Esophagus squamous epithelium (tissue), 5 donors: ENCODE measurements around the gene DESI1. TPM values are rescaled to one million over a fixed set of nuclear protein-coding genes. Genes with fewer than 3 reads are reported as not detected.

Source experiments
- DNase-seq: peaks from one replicate; lab custom pipeline; 2025; lab: John Stamatoyannopoulos, UW
- H3K27ac ChIP-seq, 4 donors: fragments of 200-600 bp; sonication (generic); one replicate each; pipeline ENCODE4 v1.5.1; 2016 to 2019; ENCODE audit warnings: mild to moderate bottlenecking in 1 of 4
- H3K27me3 ChIP-seq, 4 donors: fragments of 200-600 bp; sonication (generic); 1 replicate in 3 of 4; 2 replicates in 1 of 4; pipeline versions ENCODE4 v1.5.1 to v1.6.0; 2017 to 2021; ENCODE audit warnings: antibody characterized with exemption in 1 of 4
- H3K36me3 ChIP-seq, 3 donors: fragments of 200-600 bp; sonication (generic); one replicate each; pipeline ENCODE4 v1.5.1; 2016 to 2019
- H3K4me1 ChIP-seq, 3 donors: fragments of 200-600 bp; sonication (generic); one replicate each; pipeline ENCODE4 v1.5.1; 2017 to 2019
- H3K4me3 ChIP-seq, 4 donors: fragments of 200-600 bp; sonication (generic); 1 replicate in 3 of 4; 2 replicates in 1 of 4; pipeline ENCODE4 v1.5.1; 2016 to 2019; ENCODE audit warnings: mild to moderate bottlenecking in 2 of 4, moderate library complexity in 1 of 4
- H3K9me3 ChIP-seq, 3 donors: fragments of 200-600 bp; sonication (generic); one replicate each; pipeline ENCODE4 v1.5.1; 2016 to 2019
- CTCF ChIP-seq, 6 experiments: fragments of 450-650 bp in 4 of 6; fragments of 200-600 bp in 2 of 6; sonication (generic) in 2 of 6; IDR thresholded peaks; one replicate each; pipeline ENCODE4 v1.5.1; 2016 to 2019; ENCODE audit warnings: antibody characterized with exemption in 6 of 6, mild to moderate bottlenecking in 4 of 6, moderate library complexity in 4 of 6
- POLR2A ChIP-seq, 4 donors: fragments of 450-650 bp; IDR thresholded peaks; one replicate each; pipeline ENCODE4 v1.6.1; 2017; ENCODE audit warnings: antibody characterized with exemption in 4 of 4, mild to moderate bottlenecking in 4 of 4, moderate library complexity in 3 of 4
- WGBS, 2 donors: methylation state at CpG; one replicate each; pipeline ENCODE4 v1.1.5; 2018; 5-methylcytosine and 5-hydroxymethylcytosine counted together
- intact Hi-C: fragments of 100-400 bp; cut with DNase I; formaldehyde crosslinking; loops from one replicate; pipeline ENCODE4 v1.15.0; 2022
- total RNA-seq, 4 donors: library from RNA; depleted of rRNA; stranded (reverse); fragments of >200 nt; gene quantifications; one replicate each; pipeline ENCODE4 v1.1.0, GENCODE V29; 2016
- donor health status: DM: yes; HTN: yes; CAD: no.

The DESI1 gene
- total RNA-seq, 4 donors from 2014 or later = 22.1 to 34.9 (median 28.4) TPM

- TF ChIP-seq POLR2A (IDR thresholded peaks at IDR 0.05) (peak in 3 of 4 donors; percentile 48 to 97 (median 78)), CTCF (IDR thresholded peaks at IDR 0.05) (no peak)
- H3K36me3 ChIP-seq = peaks cover 4 to 41% (median 15%) of the 10 kb centered on the region in 3 donors
- H3K4me3 ChIP-seq = peak within 1 kb of the TSS; percentile 73 to 98 (median 95)
- H3K9me3 ChIP-seq = no peaks in the 10 kb centered on the region
- H3K27me3 ChIP-seq = no peaks in the 10 kb centered on the region
- peak within 1 kb of the TSS; percentile 97 to 99 (median 98) for H3K27ac ChIP-seq
- intact Hi-C loops = no loop called here
- 0 to 2% methylated on average over 16 to 20 of the region's 70 CpGs for WGBS, 2 donors
- DNase-seq = peak; percentile 99
- H3K4me1 ChIP-seq = peaks cover 12 to 70% (median 23%) of the 10 kb centered on the region in 3 donors
Measured at GRCh38 chr22:41621099-41621910, 462 bp upstream of the DESI1 start, which contains the start of gene XRCC6. Gene XRCC6 (plus strand): TSS chr22:41621295. CDS start chr22:41622005, 710 bp downstream.

DNA sequence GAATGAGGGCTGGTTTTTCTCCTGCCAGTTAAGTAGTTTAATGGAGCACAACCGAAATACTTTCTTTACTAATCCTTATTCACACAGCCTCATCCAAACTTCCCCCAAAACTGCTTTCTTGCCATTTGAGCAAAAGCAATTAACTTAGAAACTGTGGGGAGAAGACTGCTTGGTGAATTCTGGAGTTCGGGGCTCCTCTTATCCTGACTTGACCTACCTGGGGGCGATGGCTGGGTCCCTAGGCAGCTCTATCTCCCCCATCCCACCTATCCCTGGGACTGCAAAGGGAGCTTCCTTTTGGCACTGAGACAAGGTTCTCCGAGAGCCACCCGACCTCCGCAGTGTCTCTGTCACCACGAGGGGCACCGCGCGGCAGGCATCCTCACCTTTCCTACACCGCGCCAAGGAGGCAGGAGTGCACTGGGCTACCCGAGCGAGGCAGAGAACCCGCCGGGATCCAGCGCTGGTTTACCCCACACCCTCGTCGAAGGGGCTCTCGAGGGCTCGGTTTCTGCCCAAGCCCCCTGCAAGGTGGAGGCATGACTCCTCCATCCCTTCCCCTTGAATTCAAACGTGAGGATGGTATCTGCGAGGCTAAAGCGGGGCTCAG, 759 bp downstream of the DESI1 start:
- H3K27ac ChIP-seq = peak overlapping the region; percentile 97 to 99 (median 98)
- peak overlapping the region; percentile 73 to 98 (median 95) for H3K4me3 ChIP-seq
- peaks cover 12 to 66% (median 23%) of the 10 kb centered on the region in 3 donors for H3K4me1 ChIP-seq
- H3K9me3 ChIP-seq = no peaks in the 10 kb centered on the region
- TF ChIP-seq CTCF (IDR thresholded peaks at IDR 0.05) (peak in 1 of 6 experiments; percentile 4), POLR2A (IDR thresholded peaks at IDR 0.05) (no peak)
- H3K36me3 ChIP-seq = peaks cover 0 to 28% (median 11%) of the 10 kb centered on the region in 3 donors
- intact Hi-C loops = no loop called here
- no peaks in the 10 kb centered on the region for H3K27me3 ChIP-seq
- WGBS, 2 donors = 3 to 5% methylated on average over 13 of the region's 24 CpGs
- no peak for DNase-seq

- 85 to 93% methylated on average over 2 of the region's 2 CpGs for WGBS, 2 donors
- Histone ChIP-seq H3K4me1 (peaks cover 0 to 34% (median 0%) of the 10 kb centered on the region in 3 donors), H3K36me3 (peaks cover 0 to 37% (median 0%) of the 10 kb centered on the region in 3 donors), H3K9me3 (no peaks in the 10 kb centered on the region), H3K27me3 (no peaks in the 10 kb centered on the region), H3K27ac (no peak overlapping the region), H3K4me3 (no peak overlapping the region)
- no peak for DNase-seq
- TF ChIP-seq POLR2A (IDR thresholded peaks at IDR 0.05) (no peak), CTCF (IDR thresholded peaks at IDR 0.05) (no peak)
- intact Hi-C loops = no loop called here
Measured at GRCh38 chr22:41613456-41613855, 7.4 kb downstream of the DESI1 start.

- intact Hi-C loops = no loop called here
- H3K27ac ChIP-seq = peak overlapping the region in 1 of 4 donors; percentile 3
- H3K27me3 ChIP-seq = no peaks in the 10 kb centered on the region
- peaks cover 0 to 27% (median 0%) of the 10 kb centered on the region in 3 donors for H3K4me1 ChIP-seq
- no peak for DNase-seq
- TF ChIP-seq POLR2A (IDR thresholded peaks at IDR 0.05) (no peak), CTCF (IDR thresholded peaks at IDR 0.05) (no peak)
- no peak overlapping the region for H3K4me3 ChIP-seq
- peaks cover 0 to 44% (median 0%) of the 10 kb centered on the region in 3 donors for H3K36me3 ChIP-seq
- WGBS, 2 donors = 46 to 72% methylated on average over 4 to 5 of the region's 6 CpGs
- H3K9me3 ChIP-seq = no peaks in the 10 kb centered on the region
Measured at GRCh38 chr22:41612603-41613306, 8.1 kb downstream of the DESI1 start.
